Right ventricle myocardium inferior (tissue), 1 donor: ENCODE results near the gene CAMKK1. TPM values are rescaled to one million over a fixed set of nuclear protein-coding genes. Genes with fewer than 3 reads are reported as not detected.
"Not testable (repeated sequence)": the region's sequence is repeated elsewhere in the genome, so short reads cannot be mapped to it uniquely, and the experiment has no call there.

Experiments
- ATAC-seq: fragments of 200-7000 bp; cut with Tn5 transposase; one replicate; pipeline ENCODE4 v1.9.1; 2020; ENCODE audit warnings: mild to moderate bottlenecking, moderate library complexity
- DNase-seq: peaks from one replicate; pipeline ENCODE4 v3.0.0; 2021; ENCODE audit errors: missing footprints
- intact Hi-C: fragments of 100-400 bp; cut with DNase I; formaldehyde crosslinking; loops from one replicate; pipeline ENCODE4 v1.11.0; 2022
- total RNA-seq: library from RNA; stranded (reverse); fragmentation: NEBNext Ultra II Directional; extraction: Animal tissue kit (Norgen Biotek cat#: 25700); gene quantifications from one replicate; pipeline ENCODE4 v1.2.1, GENCODE V29; 2021
- donor health status: DM: no; HTN: yes; CAD: no; lungs with severe emphysema.

The CAMKK1 gene
- total RNA-seq, 1 donor from 2014 or later = 3.8 TPM

GRCh38 chr17:3860939-3861700 lies 31.7 kb downstream of the CAMKK1 start:
- DNase-seq (no peak), ATAC-seq (no peak)
- intact Hi-C loops = no loop called here

GRCh38 chr17:3859940-3860339 lies 32.9 kb downstream of the CAMKK1 start:
- ATAC-seq (no peak), DNase-seq (no peak)
- intact Hi-C loops = no loop called here

- DNase-seq (no peak), ATAC-seq (no peak)
- intact Hi-C loops = no loop called here
Observed at GRCh38 chr17:3857261-3858105, 35.4 kb downstream of the CAMKK1 start.

- DNase-seq, ATAC-seq, intact Hi-C loops: not testable (repeated sequence)
Observed at GRCh38 chr17:3854204-3854603, 38.6 kb downstream of the CAMKK1 start.

GRCh38 chr17:3852561-3852960 lies 40.3 kb downstream of the CAMKK1 start:
- ATAC-seq (no peak), DNase-seq (no peak)
- intact Hi-C loops = no loop called here

- DNase-seq = no peak
- intact Hi-C loops = no loop called here
- no peak for ATAC-seq
Observed at GRCh38 chr17:3851461-3852100, 41.3 kb downstream of the CAMKK1 start.

- no peak for ATAC-seq
- no peak for DNase-seq
- intact Hi-C loops = loop anchor here (5.0 kb wide), 1 partner anchor 111 kb away; no protein-coding TSS in a partner anchor
Observed at GRCh38 chr17:3848229-3848835, 44.5 kb downstream of the CAMKK1 start.

GRCh38 chr17:3847165-3847670 lies 45.6 kb downstream of the CAMKK1 start:
- intact Hi-C loops = loop anchor here (5.0 kb wide), 1 partner anchor 110 kb away; no protein-coding TSS in a partner anchor
- DNase-seq (no peak), ATAC-seq (no peak)

- DNase-seq (no peak), ATAC-seq (no peak)
- intact Hi-C loops = loop anchor here (5.0 kb wide), 1 partner anchor 109 kb away; no protein-coding TSS in a partner anchor
Observed at GRCh38 chr17:3846437-3847164, 46.3 kb downstream of the CAMKK1 start.

GRCh38 chr17:3845621-3846436 lies 47.0 kb downstream of the CAMKK1 start, which contains the start of gene NCBP3:
Gene NCBP3, minus strand, starts transcription at chr17:3846246. Its CDS starts 23 bp downstream, at chr17:3846223.
- ATAC-seq = peak; percentile 99
- intact Hi-C loops = loop anchor here (5.0 kb wide), 1 partner anchor 109 kb away; no protein-coding TSS in a partner anchor
- DNase-seq = peak; percentile 97

- intact Hi-C loops = loop anchor here (5.0 kb wide), 1 partner anchor 108 kb away; no protein-coding TSS in a partner anchor
- DNase-seq = no peak
- peak; percentile 1 for ATAC-seq
Observed at GRCh38 chr17:3845291-3845620, 47.6 kb downstream of the CAMKK1 start.

GRCh38 chr17:3844556-3844955 lies 48.3 kb downstream of the CAMKK1 start:
- DNase-seq, intact Hi-C loops, ATAC-seq: not testable (repeated sequence)

- DNase-seq (no peak), ATAC-seq (no peak)
- intact Hi-C loops = no loop called here
Observed at GRCh38 chr17:3843935-3844516, 48.8 kb downstream of the CAMKK1 start.

GRCh38 chr17:3838206-3838605 lies 54.6 kb downstream of the CAMKK1 start:
- DNase-seq (no peak), ATAC-seq (no peak)
- intact Hi-C loops = no loop called here

GRCh38 chr17:3836551-3836950 lies 56.3 kb downstream of the CAMKK1 start:
- DNase-seq (no peak), ATAC-seq (no peak)
- intact Hi-C loops = no loop called here

GRCh38 chr17:3835410-3836229 lies 57.2 kb downstream of the CAMKK1 start:
- intact Hi-C loops = no loop called here
- no peak for DNase-seq
- ATAC-seq = peak; percentile 68
